ENCODE data around the gene PTPRG. TPM values are rescaled to one million over a fixed set of nuclear protein-coding genes. Genes with fewer than 3 reads are reported as not detected.

PTPRG gene
- total RNA-seq, 1 experiment from 2014 or later: 69.3 TPM

- H3K27me3 Mint-ChIP-seq (ENCODE audit: low read depth): no peaks in the 10 kb centered on the region
- H3K9me3 Mint-ChIP-seq: peaks cover 0 to 5% of the 10 kb centered on the region in 2 experiments; a peak in 2 of 5 replicates
- no peak overlapping the region for H3K23ac ChIP-seq (ENCODE audit: insufficient read length, low read depth, low read length)
- no peak overlapping the region for H2AK5ac ChIP-seq (ENCODE audit: insufficient read length, low read length)
- H3K9ac ChIP-seq (ENCODE audit: extremely low read depth, insufficient read length, low read length): no peak overlapping the region
- peaks cover 24% of the 10 kb centered on the region for H3K4me1 ChIP-seq (ENCODE audit: insufficient read depth, low read length)
- H3K27me3 ChIP-seq (ENCODE audit: insufficient read depth, low read length): no peaks in the 10 kb centered on the region
- no peak overlapping the region for H2BK15ac ChIP-seq (ENCODE audit: low read depth, low read length)
- H2BK12ac ChIP-seq (ENCODE audit: insufficient read length, low read depth, low read length): no peak overlapping the region
- H3K56ac ChIP-seq (ENCODE audit: insufficient read length, low read depth, low read length): no peak overlapping the region
- H4K8ac ChIP-seq (replicated peaks; ENCODE audit: insufficient read length, low read depth, low read length): no peak overlapping the region
- H3K4ac ChIP-seq (ENCODE audit: low read depth, low read length): no peak overlapping the region
- H4K20me1 ChIP-seq (ENCODE audit: control insufficient read depth, insufficient read depth, insufficient read length): no peaks in the 10 kb centered on the region
- no peak overlapping the region for H3K4me3 Mint-ChIP-seq
- peak overlapping the region in 1 of 3 experiments; percentile 20; a peak in 3 of 7 replicates for H3K27ac Mint-ChIP-seq
- H2AFZ ChIP-seq (ENCODE audit: low read length): no peak overlapping the region
- no CpG with 5 or more reads among the region's 5 CpGs for WGBS (ENCODE audit: extremely low coverage, insufficient read length, low lambda C conversion rate)
- no peak overlapping the region for H3K4me2 ChIP-seq (ENCODE audit: insufficient read depth, insufficient read length, low read length)
- no peak overlapping the region for H3T11ph ChIP-seq (ENCODE audit: low read length)
- no peak overlapping the region for H4K91ac ChIP-seq (ENCODE audit: insufficient read length, low read depth, low read length)
- H2BK120ac ChIP-seq (ENCODE audit: low read depth, low read length, poor library complexity, severe bottlenecking): no peak overlapping the region
- H4K5ac ChIP-seq (ENCODE audit: insufficient read length, low read depth, low read length): no peak overlapping the region
- peaks cover 17 to 26% (median 20%) of the 10 kb centered on the region in 3 experiments for H3K36me3 Mint-ChIP-seq (ENCODE audit: insufficient read depth in 1 of 3, low read depth in 3 of 3)
- H3K27ac ChIP-seq (ENCODE audit: insufficient read length, low read depth, low read length): no peak overlapping the region
- no peak overlapping the region for H2BK5ac ChIP-seq (ENCODE audit: insufficient read length, low read length)
- TF ChIP-seq CTCF (conservative IDR thresholded peaks at IDR 0.05): no peak
- no peak for DNase-seq
- peaks cover 90% of the 10 kb centered on the region for H3K79me2 ChIP-seq (ENCODE audit: insufficient read depth, low read length)
- no peaks in the 10 kb centered on the region for H3K23me2 ChIP-seq (ENCODE audit: insufficient read length, low read depth, low read length, poor library complexity, severe bottlenecking)
- no peak overlapping the region for H3K14ac ChIP-seq (ENCODE audit: insufficient read depth, low read length)
- H3K9me3 ChIP-seq (ENCODE audit: control insufficient read depth, low read depth, low read length): no peaks in the 10 kb centered on the region
- peaks cover 82 to 83% of the 10 kb centered on the region in 2 experiments for H3K4me1 Mint-ChIP-seq
- no peak overlapping the region for H2BK20ac ChIP-seq (ENCODE audit: low read depth, low read length, poor library complexity, severe bottlenecking)
- no peak overlapping the region for H3K18ac ChIP-seq (ENCODE audit: insufficient read length, low read depth, low read length)
- no peaks in the 10 kb centered on the region for H3K79me1 ChIP-seq (ENCODE audit: insufficient read depth, low read depth, low read length, poor library complexity, severe bottlenecking)
Measured at GRCh38 chr3:61572879-61573278, 11.5 kb downstream of the PTPRG start.
